SU-DHL-6 (cell line): ENCODE data around the gene MOB4.
"Not testable (repeated sequence)": the region's sequence is repeated elsewhere in the genome, so short reads cannot be mapped to it uniquely, and the experiment has no call there.

ENCODE experiments used
- H2AFZ ChIP-seq: fragments of 200-600 bp; sonication (generic); 2 replicates; pipeline ENCODE4 v1.6.1; 2014; ENCODE audit warnings: low read depth, mild to moderate bottlenecking, moderate library complexity, mixed read lengths, antibody characterized with exemption, low read length; ENCODE audit not compliant: severe bottlenecking
- H3F3A ChIP-seq: fragments of 200-600 bp; shearing (Covaris generic); 2 replicates; pipeline ENCODE4 v1.6.0; 2016; ENCODE audit warnings: antibody characterized with exemption, mild to moderate bottlenecking; ENCODE audit not compliant: insufficient read depth
- H3K27ac ChIP-seq: fragments of 200-600 bp; sonication (generic); 2 replicates; pipeline ENCODE4 v1.5.1; 2016; ENCODE audit warnings: low read depth, mild to moderate bottlenecking, low read length, moderate library complexity, mixed read lengths
- H3K27me3 ChIP-seq: fragments of 200-600 bp; sonication (generic), shearing (Covaris generic); 2 replicates; pipeline ENCODE4 v1.6.0; 2014; ENCODE audit warnings: mild to moderate bottlenecking, low read length
- H3K36me3 ChIP-seq: fragments of 200-600 bp; sonication (generic); 2 replicates; pipeline ENCODE4 v1.6.1; 2014; ENCODE audit warnings: mild to moderate bottlenecking, low read length, mixed read lengths
- H3K4me2 ChIP-seq: fragments of 300-600, 200-600 bp; shearing (Covaris generic), sonication (generic); 2 replicates; pipeline ENCODE4 v1.6.0; 2014; ENCODE audit warnings: low read length, low read depth, mild to moderate bottlenecking; ENCODE audit not compliant: poor library complexity, severe bottlenecking
- H3K4me3 ChIP-seq: fragments of 200-600 bp; sonication (generic); 2 replicates; pipeline ENCODE4 v1.5.1; 2014; ENCODE audit warnings: antibody characterized with exemption, low read length, mild to moderate bottlenecking, mixed read lengths; ENCODE audit not compliant: insufficient read depth, poor library complexity, severe bottlenecking
- H3K79me2 ChIP-seq: fragments of 200-600 bp; sonication (generic); 2 replicates; pipeline ENCODE4 v1.6.1; 2014; ENCODE audit warnings: mild to moderate bottlenecking, low read length, moderate library complexity; ENCODE audit not compliant: insufficient read depth
- H3K9ac ChIP-seq: fragments of 200-600 bp; sonication (generic); 2 replicates; pipeline ENCODE4 v1.7.0; 2014; ENCODE audit warnings: mild to moderate bottlenecking, low read length
- H3K9me2 ChIP-seq: fragments of 200-600 bp; sonication (generic); replicated peaks from 2 replicates; pipeline ENCODE4 v1.6.1; 2014; ENCODE audit warnings: low read length; ENCODE audit not compliant: insufficient read depth
- H3K9me3 ChIP-seq: fragments of 200-600 bp; sonication (generic); 2 replicates; pipeline ENCODE4 v1.6.1; 2014; ENCODE audit warnings: low read length, mixed read lengths; ENCODE audit not compliant: insufficient read depth
- H4K20me1 ChIP-seq: fragments of 200-600 bp; sonication (generic); 2 replicates; pipeline ENCODE4 v1.6.1; 2014; ENCODE audit warnings: low read depth, mild to moderate bottlenecking, antibody characterized with exemption, low read length, moderate library complexity, mixed read lengths
- EZH2phosphoT487 ChIP-seq: fragments of 200-600 bp; sonication (generic), shearing (Covaris generic); conservative IDR thresholded peaks from 2 replicates; pipeline ENCODE4 v1.6.1; 2018; ENCODE audit warnings: mild to moderate bottlenecking, antibody characterized with exemption, low read length, moderate library complexity, mixed read lengths
- TF ChIP-seq, protein P1 (sequence below): fragments of 200-600 bp; sonication (generic); IDR thresholded peaks from one replicate; pipeline ENCODE4 v1.5.1; 2017; ENCODE audit warnings: antibody characterized with exemption, mild to moderate bottlenecking, low read length, moderate library complexity; ENCODE audit not compliant: insufficient read depth, poor library complexity, severe bottlenecking

The MOB4 gene

DNA sequence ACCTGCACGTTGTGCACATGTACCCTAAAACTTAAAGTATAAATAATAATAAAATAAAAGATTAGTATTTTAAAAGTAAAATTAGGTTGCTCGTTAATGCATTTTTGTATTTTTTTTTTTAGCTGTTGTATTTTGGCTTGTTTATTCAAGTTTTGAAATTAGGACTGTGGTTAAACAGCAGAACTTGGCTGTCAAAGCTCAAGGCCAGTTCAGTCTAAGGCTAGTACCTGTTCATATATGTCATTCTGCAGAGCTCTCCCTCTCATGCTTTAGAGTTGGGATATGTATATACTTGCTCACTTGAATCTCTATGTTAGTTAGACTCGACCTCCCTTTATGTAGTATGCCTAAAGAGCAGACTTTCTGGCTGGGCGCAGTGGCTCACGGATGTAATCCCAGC is 32.7 kb downstream of the MOB4 start:
- Histone ChIP-seq H3K4me2 (no peak overlapping the region), H3K4me3 (no peak overlapping the region), H3F3A (0 out of 2 replicates have a peak, but pooled peaks cover 5% of the 10 kb centered on the region), H3K9me3 (no peaks in the 10 kb centered on the region), H3K36me3 (peaks cover 31% of the 10 kb centered on the region; the same call in 1 of the 2 replicates), H4K20me1 (no peaks in the 10 kb centered on the region), H3K9me2 (no peaks in the 10 kb centered on the region), H3K27ac (no peak overlapping the region), H2AFZ (no peak overlapping the region), H3K9ac (no peak overlapping the region), H3K27me3 (no peaks in the 10 kb centered on the region), H3K79me2 (0 out of 2 replicates have a peak, but pooled peaks cover 9% of the 10 kb centered on the region)
- no peak for TF ChIP-seq EZH2phosphoT487

DNA sequence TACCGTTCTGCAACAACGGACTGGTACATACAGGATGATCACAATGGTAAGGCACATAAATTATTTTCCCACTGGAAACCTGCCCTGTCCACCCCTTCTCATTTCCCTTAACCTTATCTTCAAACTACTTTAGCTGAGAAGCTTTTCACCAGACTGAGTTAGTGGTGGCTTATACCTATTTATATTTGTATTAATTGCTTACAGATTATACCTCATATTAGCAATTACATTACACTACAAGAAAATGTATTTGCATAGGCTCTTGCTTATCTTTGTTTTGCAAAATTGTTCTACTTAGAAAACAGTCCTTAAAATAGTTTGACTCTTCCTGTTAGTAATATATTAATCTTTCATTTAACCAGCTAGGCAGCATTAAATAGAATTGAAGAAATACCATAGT is 35.4 kb downstream of the MOB4 start:
- H3F3A ChIP-seq, H3K27ac ChIP-seq, H3K9me3 ChIP-seq, H3K79me2 ChIP-seq, H2AFZ ChIP-seq, H3K4me3 ChIP-seq, H3K27me3 ChIP-seq, H3K9me2 ChIP-seq, H3K9ac ChIP-seq, H3K4me2 ChIP-seq, H4K20me1 ChIP-seq: not testable (repeated sequence)
- peaks cover 31% of the 10 kb centered on the region; the same call in 1 of the 2 replicates for H3K36me3 ChIP-seq

DNA sequence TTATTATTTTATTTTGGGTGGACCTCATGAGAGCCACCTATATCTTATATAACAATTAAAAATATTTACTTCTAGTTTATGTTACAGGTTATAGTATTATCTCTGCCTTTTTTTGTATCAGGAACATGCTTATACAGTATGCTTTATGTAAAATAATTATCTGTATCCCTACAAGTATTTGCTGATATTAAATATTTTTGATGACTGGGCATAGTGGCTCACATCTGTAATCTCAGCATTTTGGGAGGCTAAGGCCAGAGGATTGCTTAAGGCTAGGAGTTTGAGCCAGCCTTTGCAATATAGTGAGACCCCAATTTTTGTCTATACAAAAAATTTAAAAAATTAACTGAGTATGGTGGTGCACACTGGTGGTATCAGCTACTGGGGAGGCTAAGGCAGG is 39.6 kb downstream of the MOB4 start:
- H3K27me3 ChIP-seq, result no peaks in the 10 kb centered on the region
- no peak overlapping the region for H3K4me3 ChIP-seq
- no peaks in the 10 kb centered on the region for H3K9me3 ChIP-seq
- H3K9me2 ChIP-seq, result no peaks in the 10 kb centered on the region
- H3K4me2 ChIP-seq, result no peak overlapping the region
- H4K20me1 ChIP-seq, result no peaks in the 10 kb centered on the region
- no peak overlapping the region for H2AFZ ChIP-seq
- no peak overlapping the region for H3K27ac ChIP-seq
- H3K36me3 ChIP-seq, result peaks cover 21% of the 10 kb centered on the region; the same call in 1 of the 2 replicates
- no peak overlapping the region for H3K9ac ChIP-seq
- TF ChIP-seq, protein P1, sequence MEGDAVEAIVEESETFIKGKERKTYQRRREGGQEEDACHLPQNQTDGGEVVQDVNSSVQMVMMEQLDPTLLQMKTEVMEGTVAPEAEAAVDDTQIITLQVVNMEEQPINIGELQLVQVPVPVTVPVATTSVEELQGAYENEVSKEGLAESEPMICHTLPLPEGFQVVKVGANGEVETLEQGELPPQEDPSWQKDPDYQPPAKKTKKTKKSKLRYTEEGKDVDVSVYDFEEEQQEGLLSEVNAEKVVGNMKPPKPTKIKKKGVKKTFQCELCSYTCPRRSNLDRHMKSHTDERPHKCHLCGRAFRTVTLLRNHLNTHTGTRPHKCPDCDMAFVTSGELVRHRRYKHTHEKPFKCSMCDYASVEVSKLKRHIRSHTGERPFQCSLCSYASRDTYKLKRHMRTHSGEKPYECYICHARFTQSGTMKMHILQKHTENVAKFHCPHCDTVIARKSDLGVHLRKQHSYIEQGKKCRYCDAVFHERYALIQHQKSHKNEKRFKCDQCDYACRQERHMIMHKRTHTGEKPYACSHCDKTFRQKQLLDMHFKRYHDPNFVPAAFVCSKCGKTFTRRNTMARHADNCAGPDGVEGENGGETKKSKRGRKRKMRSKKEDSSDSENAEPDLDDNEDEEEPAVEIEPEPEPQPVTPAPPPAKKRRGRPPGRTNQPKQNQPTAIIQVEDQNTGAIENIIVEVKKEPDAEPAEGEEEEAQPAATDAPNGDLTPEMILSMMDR, result no peak
- no peak for TF ChIP-seq EZH2phosphoT487
- H3K79me2 ChIP-seq, result no peaks in the 10 kb centered on the region
- no peaks in the 10 kb centered on the region for H3F3A ChIP-seq

DNA sequence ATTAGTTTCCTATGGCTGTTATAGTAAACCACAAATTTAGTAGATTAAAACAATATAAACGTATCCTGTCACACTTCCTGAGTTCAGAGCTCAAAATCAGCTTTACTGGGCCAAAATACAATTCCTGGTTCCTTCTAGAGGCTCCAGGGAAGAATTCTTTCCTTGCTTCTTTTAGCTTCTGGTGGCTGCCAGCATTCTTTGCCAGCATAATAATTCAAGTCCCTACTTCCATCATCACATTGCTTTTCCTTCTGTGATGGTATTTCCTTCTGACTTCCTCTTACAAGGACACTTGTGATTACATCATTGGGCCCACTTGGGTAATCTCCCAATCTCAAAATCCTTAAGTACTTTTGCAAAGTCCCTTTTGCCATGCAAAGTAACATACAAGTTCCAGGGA is 40.6 kb downstream of the MOB4 start:
- Histone ChIP-seq H3K36me3 (peaks cover 11% of the 10 kb centered on the region; the same call in 1 of the 2 replicates), H3K9ac (no peak overlapping the region), H3K27ac (no peak overlapping the region), H3K79me2 (no peaks in the 10 kb centered on the region), H3K4me2 (no peak overlapping the region), H3K9me3 (no peaks in the 10 kb centered on the region), H3K9me2 (no peaks in the 10 kb centered on the region), H2AFZ (no peak overlapping the region), H3K27me3 (no peaks in the 10 kb centered on the region), H4K20me1 (no peaks in the 10 kb centered on the region), H3F3A (no peaks in the 10 kb centered on the region), H3K4me3 (no peak overlapping the region)
- TF ChIP-seq, protein P1, result no peak
- TF ChIP-seq EZH2phosphoT487, result no peak
